ENCODE measurements around the gene C1orf210.

The C1orf210 gene

GRCh38 chr1:43256675-43257570 is 28.5 kb downstream of the C1orf210 start:
- DNase-seq (ENCODE audit: low read depth) = peak; percentile 79
- H3K4me3 ChIP-seq (ENCODE audit: low read depth, low read length) = no peak overlapping the region
- no peak for TF ChIP-seq CTCF (IDR thresholded peaks at IDR 0.05; ENCODE audit: control insufficient read depth, extremely low read depth, insufficient read depth)

GRCh38 chr1:43255438-43256210 is 29.8 kb downstream of the C1orf210 start:
- DNase-seq (ENCODE audit: low read depth) = no peak
- no peak for TF ChIP-seq CTCF (IDR thresholded peaks at IDR 0.05; ENCODE audit: control insufficient read depth, extremely low read depth, insufficient read depth)
- H3K4me3 ChIP-seq (ENCODE audit: low read depth, low read length) = no peak overlapping the region

GRCh38 chr1:43253876-43254275 is 31.5 kb downstream of the C1orf210 start:
- H3K4me3 ChIP-seq (ENCODE audit: low read depth, low read length) = no peak overlapping the region
- no peak for TF ChIP-seq CTCF (IDR thresholded peaks at IDR 0.05; ENCODE audit: control insufficient read depth, extremely low read depth, insufficient read depth)
- no peak for DNase-seq (ENCODE audit: low read depth)

- DNase-seq (ENCODE audit: low read depth) = no peak
- H3K4me3 ChIP-seq (ENCODE audit: low read depth, low read length) = no peak overlapping the region
- TF ChIP-seq CTCF (IDR thresholded peaks at IDR 0.05; ENCODE audit: control insufficient read depth, extremely low read depth, insufficient read depth) = no peak
Measured at GRCh38 chr1:43253173-43253572, 32.2 kb downstream of the C1orf210 start.

GRCh38 chr1:43252225-43252624 is 33.2 kb downstream of the C1orf210 start:
- H3K4me3 ChIP-seq (ENCODE audit: low read depth, low read length) = no peak overlapping the region
- no peak for TF ChIP-seq CTCF (IDR thresholded peaks at IDR 0.05; ENCODE audit: control insufficient read depth, extremely low read depth, insufficient read depth)
- no peak for DNase-seq (ENCODE audit: low read depth)

- no peak for TF ChIP-seq CTCF (IDR thresholded peaks at IDR 0.05; ENCODE audit: control insufficient read depth, extremely low read depth, insufficient read depth)
- no peak for DNase-seq (ENCODE audit: low read depth)
- no peak overlapping the region for H3K4me3 ChIP-seq (ENCODE audit: low read depth, low read length)
Measured at GRCh38 chr1:43251024-43251423, 34.4 kb downstream of the C1orf210 start.
